Measurements from ENCODE around the gene PAPLN. TPM values are rescaled to one million over a fixed set of nuclear protein-coding genes. Genes with fewer than 3 reads are reported as not detected.

Gene PAPLN
- total RNA-seq, 1 experiment from 2014 or later = 22.2 TPM

DNA sequence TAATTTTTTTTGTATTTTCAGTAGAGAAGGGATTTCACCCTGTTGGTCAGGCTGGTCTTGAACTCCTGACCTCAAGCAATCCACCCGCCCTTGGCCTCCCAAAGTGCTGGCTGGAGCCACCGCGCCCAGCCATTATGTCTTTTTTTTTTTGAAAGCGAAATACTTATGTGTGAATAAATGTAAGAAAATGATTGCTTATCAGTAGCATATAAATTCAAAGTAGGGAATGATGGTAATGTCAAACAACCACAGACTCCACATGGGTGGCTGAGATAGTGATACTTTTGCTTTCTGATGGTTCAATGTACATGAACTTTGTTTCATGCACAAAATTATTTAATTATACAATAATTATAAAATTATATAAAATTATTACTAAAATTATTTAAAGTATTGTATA, 75.8 kb downstream of the PAPLN start:
- ChIA-PET POLR2A (no interaction called here), CTCF (no interaction called here)
- DNase-seq (ENCODE audit: low read depth, low spot score) (no peak), ATAC-seq (no peak)
- Histone ChIP-seq H3K36me3 (ENCODE audit: control insufficient read depth, insufficient read depth, low read length) (no peaks in the 10 kb centered on the region), H3K27me3 (ENCODE audit: control insufficient read depth, insufficient read depth, low read length) (no peaks in the 10 kb centered on the region), H3K4me3 (ENCODE audit: low read depth in 2 of 2, low read length in 2 of 2) (no peak overlapping the region), H3K9me3 (ENCODE audit: control insufficient read depth, insufficient read depth, low read depth, low read length) (no peaks in the 10 kb centered on the region), H3K4me1 (ENCODE audit: control insufficient read depth, insufficient read depth, low read length) (no peaks in the 10 kb centered on the region; the same call in 1 of the 2 replicates), H3K27ac (ENCODE audit: low read length) (no peak overlapping the region)
- in situ Hi-C loops (cut with HindIII; ENCODE audit: low pct_unique_long_range_greater_than_20kb, low sequenced_read_pairs) (no loop called here), intact Hi-C loops (cut with micrococcal nuclease; ENCODE audit: unreplicated experiment) (no loop called here)
- no TSS peak for BruUV-seq (replicated peaks)
- TF ChIP-seq, protein P1, sequence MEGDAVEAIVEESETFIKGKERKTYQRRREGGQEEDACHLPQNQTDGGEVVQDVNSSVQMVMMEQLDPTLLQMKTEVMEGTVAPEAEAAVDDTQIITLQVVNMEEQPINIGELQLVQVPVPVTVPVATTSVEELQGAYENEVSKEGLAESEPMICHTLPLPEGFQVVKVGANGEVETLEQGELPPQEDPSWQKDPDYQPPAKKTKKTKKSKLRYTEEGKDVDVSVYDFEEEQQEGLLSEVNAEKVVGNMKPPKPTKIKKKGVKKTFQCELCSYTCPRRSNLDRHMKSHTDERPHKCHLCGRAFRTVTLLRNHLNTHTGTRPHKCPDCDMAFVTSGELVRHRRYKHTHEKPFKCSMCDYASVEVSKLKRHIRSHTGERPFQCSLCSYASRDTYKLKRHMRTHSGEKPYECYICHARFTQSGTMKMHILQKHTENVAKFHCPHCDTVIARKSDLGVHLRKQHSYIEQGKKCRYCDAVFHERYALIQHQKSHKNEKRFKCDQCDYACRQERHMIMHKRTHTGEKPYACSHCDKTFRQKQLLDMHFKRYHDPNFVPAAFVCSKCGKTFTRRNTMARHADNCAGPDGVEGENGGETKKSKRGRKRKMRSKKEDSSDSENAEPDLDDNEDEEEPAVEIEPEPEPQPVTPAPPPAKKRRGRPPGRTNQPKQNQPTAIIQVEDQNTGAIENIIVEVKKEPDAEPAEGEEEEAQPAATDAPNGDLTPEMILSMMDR (IDR thresholded peaks at IDR 0.05) = no peak
- no peak for TF ChIP-seq POLR2AphosphoS5 (IDR thresholded peaks at IDR 0.05; ENCODE audit: low read depth, low read length)
- no peak for TF ChIP-seq TCF7L2 (IDR thresholded peaks at IDR 0.05; ENCODE audit: low read depth, low read length)

DNA sequence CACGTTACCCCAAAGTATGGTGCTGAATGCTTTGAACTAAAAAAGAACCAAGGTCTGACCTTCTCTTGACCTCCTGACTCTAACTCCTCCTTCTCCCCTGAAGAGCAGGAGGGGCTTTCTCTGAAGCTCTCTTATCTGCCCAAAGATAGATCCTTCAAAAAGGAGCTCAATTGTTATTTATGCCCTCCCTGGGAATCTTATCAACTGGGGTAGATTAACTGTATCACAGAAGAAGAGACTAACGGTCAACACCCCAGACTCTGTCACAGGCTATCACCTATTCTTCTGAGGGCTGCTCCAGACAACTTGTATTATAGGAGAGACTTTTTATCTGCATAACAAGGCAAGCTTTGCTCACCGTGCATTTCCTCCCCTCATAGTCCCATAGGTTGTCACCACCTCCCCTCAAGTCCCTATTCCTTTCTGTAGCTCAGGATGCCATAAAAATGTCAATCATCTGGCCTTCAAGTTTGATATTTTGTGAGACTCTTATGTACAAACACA, 86.6 kb downstream of the PAPLN start:
- no peak for ATAC-seq

More for the DNA sequence above, 86.6 kb downstream of the PAPLN start:
- no peaks in the 10 kb centered on the region for H3K27me3 ChIP-seq (ENCODE audit: control insufficient read depth, insufficient read depth, low read length)
- no peak for DNase-seq (ENCODE audit: low read depth, low spot score)
- no peak overlapping the region for H3K27ac ChIP-seq (ENCODE audit: low read length)
- BruUV-seq (replicated peaks) = no TSS peak
- ChIA-PET CTCF (no interaction called here), POLR2A (no interaction called here)
- intact Hi-C loops (cut with micrococcal nuclease; ENCODE audit: unreplicated experiment) = no loop called here
- no peaks in the 10 kb centered on the region; the same call in 1 of the 2 replicates for H3K36me3 ChIP-seq (ENCODE audit: control insufficient read depth, insufficient read depth, low read length)
- no peaks in the 10 kb centered on the region for H3K4me1 ChIP-seq (ENCODE audit: control insufficient read depth, insufficient read depth, low read length)
- in situ Hi-C loops (cut with HindIII; ENCODE audit: low pct_unique_long_range_greater_than_20kb, low sequenced_read_pairs) = no loop called here
- no peak overlapping the region for H3K4me3 ChIP-seq (ENCODE audit: low read depth in 2 of 2, low read length in 2 of 2)
- TF ChIP-seq, protein P1 (IDR thresholded peaks at IDR 0.05) = no peak
- no peak for TF ChIP-seq TCF7L2 (IDR thresholded peaks at IDR 0.05; ENCODE audit: low read depth, low read length)
- no peak for TF ChIP-seq SIN3A (IDR thresholded peaks at IDR 0.05; ENCODE audit: borderline replicate concordance, insufficient read depth, low read depth, low read length)
- no peak for TF ChIP-seq POLR2AphosphoS5 (IDR thresholded peaks at IDR 0.05; ENCODE audit: low read depth, low read length)
- no peaks in the 10 kb centered on the region for H3K9me3 ChIP-seq (ENCODE audit: control insufficient read depth, insufficient read depth, low read depth, low read length)

Other genes with a start within 250 kb of the PAPLN start
- 19.8 TPM for gene ZFYVE1, start 210.4 kb upstream of the PAPLN start, total RNA-seq (2021; ENCODE audit: unreplicated experiment)
- 59.7 TPM for gene RBM25, start 179.0 kb upstream of the PAPLN start, total RNA-seq (2021; ENCODE audit: unreplicated experiment)
- 39.3 TPM for gene PSEN1, start 101.0 kb upstream of the PAPLN start, total RNA-seq (2021; ENCODE audit: unreplicated experiment)
- gene NUMB, start 221.0 kb downstream of the PAPLN start, total RNA-seq (2021; ENCODE audit: unreplicated experiment) = 51.5 TPM